ENCODE measurements around the gene ABCD2.

- TF ChIP-seq, protein P1, sequence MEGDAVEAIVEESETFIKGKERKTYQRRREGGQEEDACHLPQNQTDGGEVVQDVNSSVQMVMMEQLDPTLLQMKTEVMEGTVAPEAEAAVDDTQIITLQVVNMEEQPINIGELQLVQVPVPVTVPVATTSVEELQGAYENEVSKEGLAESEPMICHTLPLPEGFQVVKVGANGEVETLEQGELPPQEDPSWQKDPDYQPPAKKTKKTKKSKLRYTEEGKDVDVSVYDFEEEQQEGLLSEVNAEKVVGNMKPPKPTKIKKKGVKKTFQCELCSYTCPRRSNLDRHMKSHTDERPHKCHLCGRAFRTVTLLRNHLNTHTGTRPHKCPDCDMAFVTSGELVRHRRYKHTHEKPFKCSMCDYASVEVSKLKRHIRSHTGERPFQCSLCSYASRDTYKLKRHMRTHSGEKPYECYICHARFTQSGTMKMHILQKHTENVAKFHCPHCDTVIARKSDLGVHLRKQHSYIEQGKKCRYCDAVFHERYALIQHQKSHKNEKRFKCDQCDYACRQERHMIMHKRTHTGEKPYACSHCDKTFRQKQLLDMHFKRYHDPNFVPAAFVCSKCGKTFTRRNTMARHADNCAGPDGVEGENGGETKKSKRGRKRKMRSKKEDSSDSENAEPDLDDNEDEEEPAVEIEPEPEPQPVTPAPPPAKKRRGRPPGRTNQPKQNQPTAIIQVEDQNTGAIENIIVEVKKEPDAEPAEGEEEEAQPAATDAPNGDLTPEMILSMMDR (IDR thresholded peaks at IDR 0.05; ENCODE audit: low read depth, low read length, missing input control) = no peak
- no peak for TF ChIP-seq JUND (IDR thresholded peaks at IDR 0.05)
- no peak for TF ChIP-seq REST (IDR thresholded peaks at IDR 0.05)
- no peak for TF ChIP-seq TAF1 (conservative IDR thresholded peaks at IDR 0.05)
- TF ChIP-seq ZBTB33 (IDR thresholded peaks at IDR 0.05) = no peak
- no peak for TF ChIP-seq RAD21 (IDR thresholded peaks at IDR 0.05)
- TF ChIP-seq RXRA (IDR thresholded peaks at IDR 0.05) = no peak
- no peak for TF ChIP-seq MAX (IDR thresholded peaks at IDR 0.05)
- TF ChIP-seq SP1 (IDR thresholded peaks at IDR 0.05) = no peak
Measured at GRCh38 chr12:39612250-39612649, 7.4 kb downstream of the ABCD2 start.

Data from liver (tissue), 3 donors.